WTC11 (cell line): ENCODE data around the gene ITPR1. TPM values are rescaled to one million over a fixed set of nuclear protein-coding genes. Genes with fewer than 3 reads are reported as not detected.
A peak's percentile ranks its signal among the peaks of the same experiment; 100 is the strongest.

Experiments used
- ATAC-seq: fragments of 200-7000 bp; cut with Tn5 transposase; 2 replicates; pipeline ENCODE4 v1.10.0; 2021; ENCODE audit warnings: mild to moderate bottlenecking, moderate library complexity
- CTCF ChIA-PET: fragments of 300-600 bp; sonication (Branson Sonifier 250); formaldehyde crosslinking; loops from one replicate; lab custom pipeline; 2021; ENCODE audit warnings: antibody characterized with exemption; lab: Charles Lee
- POLR2A ChIA-PET: fragments of 350-600 bp; sonication (Branson Sonifier 250); formaldehyde crosslinking; loops from one replicate; lab custom pipeline; 2021; ENCODE audit warnings: antibody characterized with exemption; lab: Charles Lee
- DNase-seq: peaks from one replicate; pipeline ENCODE4 v3.0.0; 2021; ENCODE audit warnings: low spot score
- H3K27ac Mint-ChIP-seq: 2 replicates; pipeline ENCODE4 v1.8.0; 2021; ENCODE audit warnings: mixed read lengths
- H3K27me3 Mint-ChIP-seq: 2 replicates; pipeline ENCODE4 v1.8.0; 2021; ENCODE audit warnings: low read depth, mild to moderate bottlenecking, moderate library complexity, mixed read lengths
- H3K36me3 Mint-ChIP-seq: 2 replicates; pipeline ENCODE4 v1.8.0; 2021; ENCODE audit warnings: mixed read lengths
- H3K4me1 Mint-ChIP-seq: 2 replicates; pipeline ENCODE4 v1.8.0; 2022; ENCODE audit warnings: mixed read lengths
- H3K4me3 Mint-ChIP-seq: 2 replicates; pipeline ENCODE4 v1.8.0; 2021; ENCODE audit warnings: mild to moderate bottlenecking, moderate library complexity, mixed read lengths
- H3K9me3 Mint-ChIP-seq: 2 replicates; pipeline ENCODE4 v1.8.0; 2021; ENCODE audit warnings: mixed read lengths
- ATF1 ChIP-seq: sonication (generic); formaldehyde crosslinking; IDR thresholded peaks from 2 replicates; pipeline ENCODE4 v1.8.1; 2023; ENCODE audit warnings: mild to moderate bottlenecking, moderate library complexity, missing genetic modification reagents
- CREB1 ChIP-seq: sonication (generic); formaldehyde crosslinking; IDR thresholded peaks from 2 replicates; pipeline ENCODE4 v1.8.0; 2023; ENCODE audit warnings: mild to moderate bottlenecking, missing genetic modification reagents
- EMX1 ChIP-seq: fragments of 250-450 bp; sonication (Bioruptor Pico); IDR thresholded peaks from 2 replicates; pipeline ENCODE4 v1.8.0; 2021; ENCODE audit warnings: mild to moderate bottlenecking
- ETV6 ChIP-seq: sonication (generic); formaldehyde crosslinking; IDR thresholded peaks from 2 replicates; pipeline ENCODE4 v1.8.1; 2022; ENCODE audit warnings: mild to moderate bottlenecking, missing genetic modification reagents
- FOXK1 ChIP-seq: sonication (generic); formaldehyde crosslinking; IDR thresholded peaks from 2 replicates; pipeline ENCODE4 v1.8.0; 2022; ENCODE audit warnings: mild to moderate bottlenecking, moderate library complexity, missing genetic modification reagents
- GABPB1 ChIP-seq: sonication (generic); formaldehyde crosslinking; IDR thresholded peaks from 2 replicates; pipeline ENCODE4 v1.8.1; 2023; ENCODE audit warnings: mild to moderate bottlenecking, missing genetic modification reagents
- GRHL2 ChIP-seq: fragments of 250-450 bp; sonication (Bioruptor Pico); IDR thresholded peaks from 2 replicates; pipeline ENCODE4 v1.8.0; 2022; ENCODE audit warnings: mild to moderate bottlenecking, moderate library complexity; ENCODE audit not compliant: insufficient replicate concordance, severe bottlenecking
- NFE2L1 ChIP-seq: sonication (generic); formaldehyde crosslinking; IDR thresholded peaks from 2 replicates; pipeline ENCODE4 v1.8.1; 2023; ENCODE audit warnings: missing genetic modification reagents
- NR1H2 ChIP-seq: sonication (generic); formaldehyde crosslinking; IDR thresholded peaks from 2 replicates; pipeline ENCODE4 v1.9.0; 2021; ENCODE audit warnings: mild to moderate bottlenecking, moderate library complexity, missing genetic modification reagents
- PRRX2 ChIP-seq: fragments of 250-450 bp; sonication (Bioruptor Pico); IDR thresholded peaks from 2 replicates; pipeline ENCODE4 v1.8.0; 2021; ENCODE audit warnings: mild to moderate bottlenecking
- TEAD4 ChIP-seq: sonication (generic); formaldehyde crosslinking; IDR thresholded peaks from 2 replicates; pipeline ENCODE4 v1.8.0; 2022; ENCODE audit warnings: mild to moderate bottlenecking, missing genetic modification reagents
- ZNF138 ChIP-seq: sonication (generic); formaldehyde crosslinking; conservative IDR thresholded peaks from 2 replicates; pipeline ENCODE4 v1.8.1; 2022; ENCODE audit warnings: mild to moderate bottlenecking, moderate library complexity, missing genetic modification reagents
- ZNF317 ChIP-seq: sonication (generic); formaldehyde crosslinking; IDR thresholded peaks from 2 replicates; pipeline ENCODE4 v1.8.1; 2023; ENCODE audit warnings: low read depth, mild to moderate bottlenecking, moderate library complexity, missing genetic modification reagents, borderline replicate concordance
- ZNF416 ChIP-seq: fragments of 250-450 bp; sonication (Bioruptor Pico); IDR thresholded peaks from 2 replicates; pipeline ENCODE4 v1.9.0; 2021; ENCODE audit warnings: mild to moderate bottlenecking, inconsistent platforms
- total RNA-seq: library from RNA; stranded (reverse); gene quantifications from 3 replicates; pipeline ENCODE4 v1.2.3, GENCODE V29; 2021
- TF ChIP-seq, protein P1 (sequence below): fragments of 250-450 bp; sonication (Bioruptor Pico); IDR thresholded peaks from 2 replicates; pipeline ENCODE4 v1.8.0; 2021; ENCODE audit warnings: mild to moderate bottlenecking
- TF ChIP-seq, protein P2 (sequence below): sonication (generic); formaldehyde crosslinking; IDR thresholded peaks from 2 replicates; pipeline ENCODE4 v1.8.1; 2022; ENCODE audit warnings: low read depth, mild to moderate bottlenecking, moderate library complexity, missing genetic modification reagents, borderline replicate concordance
- TF ChIP-seq, protein P3 (sequence below): sonication (generic); formaldehyde crosslinking; IDR thresholded peaks from 2 replicates; pipeline ENCODE4 v1.8.0; 2022; ENCODE audit warnings: mild to moderate bottlenecking, missing genetic modification reagents
- TF ChIP-seq, protein P4 (sequence below): fragments of 250-450 bp; sonication (Bioruptor Pico); IDR thresholded peaks from 2 replicates; pipeline ENCODE4 v1.9.0; 2021; ENCODE audit warnings: mild to moderate bottlenecking
- TF ChIP-seq, protein P5 (sequence below): fragments of 250-450 bp; sonication (Bioruptor Pico); conservative IDR thresholded peaks from 2 replicates; pipeline ENCODE4 v1.9.0; 2021; ENCODE audit warnings: mild to moderate bottlenecking
- TF ChIP-seq, protein P6 (sequence below): fragments of 250-450 bp; sonication (Bioruptor Pico); IDR thresholded peaks from 2 replicates; pipeline ENCODE4 v1.9.0; 2021; ENCODE audit warnings: mild to moderate bottlenecking

Gene ITPR1
- total RNA-seq, 1 experiment from 2014 or later, result 11.8 TPM

DNA sequence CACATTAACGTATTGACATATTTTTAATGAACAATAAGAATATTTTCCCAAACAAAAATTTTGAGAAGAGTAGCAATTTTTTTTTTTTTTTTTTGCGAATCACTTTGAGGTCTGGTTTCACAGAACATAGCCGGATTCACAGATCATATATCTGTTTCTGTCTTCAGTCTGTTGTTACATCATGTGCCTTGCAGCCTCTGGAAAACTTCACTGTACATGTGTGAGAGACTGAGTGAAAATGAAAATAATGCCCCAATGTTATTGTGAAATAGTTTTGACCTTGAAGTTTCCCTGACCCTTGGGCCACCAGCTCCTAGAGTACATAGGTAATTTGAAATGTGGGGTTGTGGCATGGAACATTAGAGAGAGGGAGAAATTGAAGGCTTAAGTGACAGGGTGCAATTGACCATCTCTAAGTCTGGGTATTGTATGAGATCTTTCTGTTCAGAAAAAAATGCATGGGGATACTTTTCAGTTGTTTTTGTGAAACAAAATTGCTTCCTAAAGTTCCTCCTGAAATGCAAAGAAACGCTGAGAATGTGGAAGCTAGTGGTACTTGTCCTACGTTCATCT lies 14.0 kb downstream of the ITPR1 start:
- DNase-seq (no peak), ATAC-seq (no peak)
- no peak overlapping the region for H3K4me3 Mint-ChIP-seq
- POLR2A ChIA-PET, result interaction anchor here (0.7 to 1.8 kb wide), 2 partner anchors 11 to 14 kb away, joined by 4 to 8 read pairs; partner anchors contain the start of gene ITPR1
- H3K4me1 Mint-ChIP-seq, result peaks cover 22% of the 10 kb centered on the region
- H3K36me3 Mint-ChIP-seq, result no peaks in the 10 kb centered on the region
- H3K27me3 Mint-ChIP-seq, result no peaks in the 10 kb centered on the region
- TF ChIP-seq NFE2L1 (CRISPR knock-in tag), result no peak
- no peak for TF ChIP-seq ZNF317 (CRISPR knock-in tag)
- peak; percentile 80 for TF ChIP-seq GABPB1 (CRISPR knock-in tag)
- TF ChIP-seq GRHL2, result no peak
- TF ChIP-seq, all 79 proteins: peak for 1
- Mint-ChIP-seq H3K9me3 (no peaks in the 10 kb centered on the region), H3K27ac (no peak overlapping the region)
- CTCF ChIA-PET, result interaction anchor here (1.3 kb wide), 1 partner anchor 14 kb away, joined by 7 read pairs; the partner anchor contains the start of gene ITPR1

DNA sequence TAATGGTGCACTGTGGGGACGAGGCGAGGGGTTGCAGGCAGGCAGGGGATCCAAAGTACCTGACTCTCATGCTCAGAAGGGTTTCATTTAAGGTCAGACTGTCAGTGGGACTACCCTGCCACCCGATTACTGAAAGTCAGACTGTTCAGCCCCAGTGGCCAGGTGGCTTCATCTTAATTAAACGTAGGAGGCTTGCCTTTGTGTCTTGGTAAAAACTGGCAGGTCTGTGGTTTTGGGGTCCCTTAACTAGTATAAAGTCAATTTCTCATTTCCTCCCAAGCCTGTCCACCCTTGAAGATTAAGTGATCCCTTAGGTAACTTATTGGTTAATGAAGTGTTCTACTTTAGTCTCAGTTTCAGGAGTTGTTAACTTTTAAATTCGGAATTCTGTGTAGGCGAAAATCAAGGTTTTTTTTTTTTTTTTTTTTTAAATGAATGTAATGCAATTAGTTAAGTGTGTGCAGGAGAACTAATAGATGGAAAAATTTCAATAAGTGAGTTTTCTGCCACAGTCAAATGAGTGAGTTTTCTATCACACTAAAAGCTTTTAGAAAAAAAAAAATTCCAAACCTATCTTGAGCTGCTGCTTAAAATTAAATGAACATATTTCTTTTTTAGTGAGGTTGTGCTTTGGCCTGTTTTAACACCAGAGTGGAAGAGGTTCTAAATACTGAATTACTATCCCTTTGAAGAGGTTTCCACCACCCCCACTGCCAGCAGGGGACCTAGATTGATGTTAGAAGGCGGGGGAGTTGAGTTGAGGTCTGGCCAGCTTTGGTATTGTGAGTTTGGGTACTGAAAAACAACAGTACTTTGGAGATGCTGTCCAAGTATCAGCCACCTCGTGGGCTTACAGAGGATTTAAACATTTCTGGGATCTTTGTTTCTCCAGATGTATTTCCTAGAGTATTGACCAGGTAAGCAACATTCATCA lies 15.2 kb downstream of the ITPR1 start:
- H3K27me3 Mint-ChIP-seq, result no peaks in the 10 kb centered on the region
- ChIA-PET POLR2A (interaction anchor here (1.8 kb wide), 1 partner anchor 15 kb away, joined by 8 read pairs; the partner anchor contains the start of gene ITPR1), CTCF (interaction anchor here (1.3 kb wide), 1 partner anchor 15 kb away, joined by 7 read pairs; the partner anchor contains the start of gene ITPR1)
- H3K9me3 Mint-ChIP-seq, result no peaks in the 10 kb centered on the region
- DNase-seq (no peak), ATAC-seq (peak; percentile 48)
- no peak overlapping the region for H3K4me3 Mint-ChIP-seq
- H3K27ac Mint-ChIP-seq, result no peak overlapping the region
- H3K4me1 Mint-ChIP-seq, result peaks cover 23% of the 10 kb centered on the region
- H3K36me3 Mint-ChIP-seq, result no peaks in the 10 kb centered on the region
- TF ChIP-seq FOXK1 (CRISPR knock-in tag) (no peak), CREB1 (CRISPR knock-in tag) (no peak), ZNF138 (CRISPR knock-in tag) (no peak), NFE2L1 (CRISPR knock-in tag) (no peak), PRRX2 (CRISPR knock-in tag) (no peak), ATF1 (CRISPR knock-in tag) (no peak), EMX1 (CRISPR knock-in tag) (no peak), ZNF317 (CRISPR knock-in tag) (no peak), ETV6 (no peak), NR1H2 (CRISPR knock-in tag) (no peak)
- TF ChIP-seq, protein P1, sequence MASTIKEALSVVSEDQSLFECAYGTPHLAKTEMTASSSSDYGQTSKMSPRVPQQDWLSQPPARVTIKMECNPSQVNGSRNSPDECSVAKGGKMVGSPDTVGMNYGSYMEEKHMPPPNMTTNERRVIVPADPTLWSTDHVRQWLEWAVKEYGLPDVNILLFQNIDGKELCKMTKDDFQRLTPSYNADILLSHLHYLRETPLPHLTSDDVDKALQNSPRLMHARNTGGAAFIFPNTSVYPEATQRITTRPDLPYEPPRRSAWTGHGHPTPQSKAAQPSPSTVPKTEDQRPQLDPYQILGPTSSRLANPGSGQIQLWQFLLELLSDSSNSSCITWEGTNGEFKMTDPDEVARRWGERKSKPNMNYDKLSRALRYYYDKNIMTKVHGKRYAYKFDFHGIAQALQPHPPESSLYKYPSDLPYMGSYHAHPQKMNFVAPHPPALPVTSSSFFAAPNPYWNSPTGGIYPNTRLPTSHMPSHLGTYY (CRISPR knock-in tag), result no peak
- TF ChIP-seq, protein P2, sequence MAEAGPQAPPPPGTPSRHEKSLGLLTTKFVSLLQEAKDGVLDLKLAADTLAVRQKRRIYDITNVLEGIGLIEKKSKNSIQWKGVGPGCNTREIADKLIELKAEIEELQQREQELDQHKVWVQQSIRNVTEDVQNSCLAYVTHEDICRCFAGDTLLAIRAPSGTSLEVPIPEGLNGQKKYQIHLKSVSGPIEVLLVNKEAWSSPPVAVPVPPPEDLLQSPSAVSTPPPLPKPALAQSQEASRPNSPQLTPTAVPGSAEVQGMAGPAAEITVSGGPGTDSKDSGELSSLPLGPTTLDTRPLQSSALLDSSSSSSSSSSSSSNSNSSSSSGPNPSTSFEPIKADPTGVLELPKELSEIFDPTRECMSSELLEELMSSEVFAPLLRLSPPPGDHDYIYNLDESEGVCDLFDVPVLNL (CRISPR knock-in tag), result no peak
- TF ChIP-seq, protein P3, sequence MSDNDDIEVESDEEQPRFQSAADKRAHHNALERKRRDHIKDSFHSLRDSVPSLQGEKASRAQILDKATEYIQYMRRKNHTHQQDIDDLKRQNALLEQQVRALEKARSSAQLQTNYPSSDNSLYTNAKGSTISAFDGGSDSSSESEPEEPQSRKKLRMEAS, result no peak
- TF ChIP-seq, all 79 proteins: peak for 0

DNA sequence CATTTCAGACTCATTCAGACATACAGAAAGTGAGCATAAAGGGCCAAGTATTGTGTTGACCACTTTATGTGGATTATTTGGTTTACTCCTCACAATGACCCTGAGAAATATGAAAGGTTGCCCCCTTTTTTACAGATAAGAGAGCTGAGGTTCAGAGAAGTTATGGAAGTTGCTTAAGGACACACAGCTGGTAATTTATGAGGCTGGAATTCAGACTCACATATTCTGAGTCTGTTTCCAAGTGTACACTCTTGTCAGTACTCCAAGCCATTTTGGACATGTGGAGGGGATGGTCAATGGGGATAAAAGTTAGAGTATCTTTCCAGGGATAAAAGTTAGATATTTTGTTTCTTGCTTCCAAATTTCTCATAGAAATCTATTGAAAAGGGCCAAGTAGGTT lies 15.9 kb downstream of the ITPR1 start:
- ChIA-PET CTCF (no interaction called here), POLR2A (no interaction called here)
- H3K27ac Mint-ChIP-seq, result no peak overlapping the region
- H3K4me1 Mint-ChIP-seq, result peaks cover 26% of the 10 kb centered on the region
- H3K9me3 Mint-ChIP-seq, result no peaks in the 10 kb centered on the region
- H3K4me3 Mint-ChIP-seq, result no peak overlapping the region
- no peaks in the 10 kb centered on the region for H3K27me3 Mint-ChIP-seq
- no peak for ATAC-seq
- no peaks in the 10 kb centered on the region for H3K36me3 Mint-ChIP-seq
- DNase-seq, result no peak
- no peak for TF ChIP-seq ZNF416 (CRISPR knock-in tag)
- TF ChIP-seq, protein P4, sequence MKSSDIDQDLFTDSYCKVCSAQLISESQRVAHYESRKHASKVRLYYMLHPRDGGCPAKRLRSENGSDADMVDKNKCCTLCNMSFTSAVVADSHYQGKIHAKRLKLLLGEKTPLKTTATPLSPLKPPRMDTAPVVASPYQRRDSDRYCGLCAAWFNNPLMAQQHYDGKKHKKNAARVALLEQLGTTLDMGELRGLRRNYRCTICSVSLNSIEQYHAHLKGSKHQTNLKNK (CRISPR knock-in tag), result no peak
- no peak for TF ChIP-seq TEAD4 (CRISPR knock-in tag)
- TF ChIP-seq, protein P5, sequence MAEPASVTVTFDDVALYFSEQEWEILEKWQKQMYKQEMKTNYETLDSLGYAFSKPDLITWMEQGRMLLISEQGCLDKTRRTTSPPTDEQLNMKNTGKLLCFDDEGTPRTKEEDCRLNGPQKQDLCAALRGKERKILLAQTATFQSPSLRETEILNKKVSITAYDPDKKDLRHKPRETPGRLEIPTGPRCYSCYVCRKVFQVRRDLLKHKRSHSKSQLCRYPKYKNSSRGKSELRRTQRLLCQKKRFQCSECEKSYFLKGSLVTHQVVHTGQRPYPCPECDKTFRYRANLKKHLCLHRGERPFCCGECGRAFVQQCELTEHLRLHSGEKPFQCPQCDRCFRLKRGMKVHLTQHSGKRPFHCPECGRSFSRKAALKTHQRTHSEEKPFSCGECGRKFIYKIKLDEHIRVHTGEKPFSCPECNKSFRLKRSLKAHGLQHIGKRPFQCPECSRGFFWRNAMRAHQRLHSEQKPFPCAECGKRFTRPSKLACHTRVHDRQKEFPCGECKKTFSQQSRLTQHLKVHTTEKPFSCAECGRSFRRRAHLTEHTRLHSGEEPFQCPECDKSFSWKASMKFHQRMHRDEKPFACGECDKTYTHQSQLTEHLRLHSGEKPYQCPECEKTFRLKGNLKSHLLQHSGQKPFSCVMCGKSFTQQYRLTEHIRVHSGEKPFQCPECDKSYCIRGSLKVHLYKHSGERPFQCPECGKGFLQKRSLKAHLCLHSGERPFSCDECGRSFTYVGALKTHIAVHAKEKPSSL (CRISPR knock-in tag), result no peak
- TF ChIP-seq, protein P6, sequence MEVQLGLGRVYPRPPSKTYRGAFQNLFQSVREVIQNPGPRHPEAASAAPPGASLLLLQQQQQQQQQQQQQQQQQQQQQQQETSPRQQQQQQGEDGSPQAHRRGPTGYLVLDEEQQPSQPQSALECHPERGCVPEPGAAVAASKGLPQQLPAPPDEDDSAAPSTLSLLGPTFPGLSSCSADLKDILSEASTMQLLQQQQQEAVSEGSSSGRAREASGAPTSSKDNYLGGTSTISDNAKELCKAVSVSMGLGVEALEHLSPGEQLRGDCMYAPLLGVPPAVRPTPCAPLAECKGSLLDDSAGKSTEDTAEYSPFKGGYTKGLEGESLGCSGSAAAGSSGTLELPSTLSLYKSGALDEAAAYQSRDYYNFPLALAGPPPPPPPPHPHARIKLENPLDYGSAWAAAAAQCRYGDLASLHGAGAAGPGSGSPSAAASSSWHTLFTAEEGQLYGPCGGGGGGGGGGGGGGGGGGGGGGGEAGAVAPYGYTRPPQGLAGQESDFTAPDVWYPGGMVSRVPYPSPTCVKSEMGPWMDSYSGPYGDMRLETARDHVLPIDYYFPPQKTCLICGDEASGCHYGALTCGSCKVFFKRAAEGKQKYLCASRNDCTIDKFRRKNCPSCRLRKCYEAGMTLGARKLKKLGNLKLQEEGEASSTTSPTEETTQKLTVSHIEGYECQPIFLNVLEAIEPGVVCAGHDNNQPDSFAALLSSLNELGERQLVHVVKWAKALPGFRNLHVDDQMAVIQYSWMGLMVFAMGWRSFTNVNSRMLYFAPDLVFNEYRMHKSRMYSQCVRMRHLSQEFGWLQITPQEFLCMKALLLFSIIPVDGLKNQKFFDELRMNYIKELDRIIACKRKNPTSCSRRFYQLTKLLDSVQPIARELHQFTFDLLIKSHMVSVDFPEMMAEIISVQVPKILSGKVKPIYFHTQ (CRISPR knock-in tag), result no peak
